Putamen (tissue), 1 donor: ENCODE results near the gene KRTAP1-5.
"Not testable (repeated sequence)": the region's sequence is repeated elsewhere in the genome, so short reads cannot be mapped to it uniquely, and the experiment has no call there.

Experiments
- DNase-seq: peaks from one replicate; pipeline ENCODE4 v3.0.0-alpha.2; 2016; ENCODE audit warnings: low spot score

KRTAP1-5 gene

GRCh38 chr17:41048441-41048840 lies 21.4 kb upstream of the KRTAP1-5 start:
- no peak for DNase-seq

GRCh38 chr17:41046735-41047465 lies 19.9 kb upstream of the KRTAP1-5 start, which contains the start of gene KRTAP2-1:
KRTAP2-1 (minus strand) TSS chr17:41047316; CDS start chr17:41047267, 49 bp downstream.
- not testable (repeated sequence) for DNase-seq

- no peak for DNase-seq
These were observed 15.9 kb upstream of the KRTAP1-5 start for GRCh38 chr17:41042953-41043352.

GRCh38 chr17:41040783-41041571 lies 14.0 kb upstream of the KRTAP1-5 start, which contains the start of gene KRTAP1-1:
KRTAP1-1 (minus strand) TSS chr17:41041450; CDS start chr17:41041397, 53 bp downstream.
- DNase-seq = not testable (repeated sequence)

GRCh38 chr17:41037853-41038350 lies 10.9 kb upstream of the KRTAP1-5 start:
- DNase-seq = no peak

- not testable (repeated sequence) for DNase-seq
These were observed 7.4 kb upstream of the KRTAP1-5 start, which contains the start of gene KRTAP1-3 for GRCh38 chr17:41034346-41034935. KRTAP1-3 (minus strand) TSS chr17:41034874; CDS start chr17:41034821, 53 bp downstream.

GRCh38 chr17:41029633-41030245 lies 2.7 kb upstream of the KRTAP1-5 start, which contains the start of gene KRTAP1-4:
KRTAP1-4 (minus strand) TSS chr17:41030195; CDS start chr17:41030078, 117 bp downstream.
- no peak for DNase-seq

- DNase-seq = no peak
These were observed 2.3 kb downstream of the KRTAP1-5 start for GRCh38 chr17:41024697-41025096.

- no peak for DNase-seq
These were observed 6.7 kb downstream of the KRTAP1-5 start for GRCh38 chr17:41020336-41020735.

GRCh38 chr17:41019415-41019814 lies 7.6 kb downstream of the KRTAP1-5 start:
- DNase-seq = no peak

GRCh38 chr17:41018541-41018940 lies 8.5 kb downstream of the KRTAP1-5 start:
- no peak for DNase-seq

- no peak for DNase-seq
These were observed 10.3 kb downstream of the KRTAP1-5 start for GRCh38 chr17:41016578-41017215.

- DNase-seq = no peak
These were observed 11.6 kb downstream of the KRTAP1-5 start for GRCh38 chr17:41015454-41015853.

GRCh38 chr17:41013606-41014005 lies 13.4 kb downstream of the KRTAP1-5 start:
- no peak for DNase-seq

GRCh38 chr17:41013181-41013580 lies 13.8 kb downstream of the KRTAP1-5 start:
- no peak for DNase-seq

- DNase-seq = no peak
These were observed 14.5 kb downstream of the KRTAP1-5 start for GRCh38 chr17:41012326-41013120.

- no peak for DNase-seq
These were observed 16.6 kb downstream of the KRTAP1-5 start for GRCh38 chr17:41010441-41010840.

- no peak for DNase-seq
These were observed 17.1 kb downstream of the KRTAP1-5 start for GRCh38 chr17:41009936-41010335.

GRCh38 chr17:41009301-41009760 lies 17.7 kb downstream of the KRTAP1-5 start:
- DNase-seq = no peak

- no peak for DNase-seq
These were observed 18.2 kb downstream of the KRTAP1-5 start, which contains the start of gene KRTAP3-1 for GRCh38 chr17:41008811-41009210. KRTAP3-1 (minus strand) TSS chr17:41009128; CDS start chr17:41009074, 54 bp downstream.
